Stomach (tissue), 4 donors: ENCODE measurements around the gene RAI1.

Experiments
- CTCF ChIP-seq, 7 experiments: fragments of 450-650 bp in 4 of 7; fragments of 200-600 bp in 3 of 7; sonication (generic) in 3 of 7; IDR thresholded peaks; one replicate each; pipeline ENCODE4 v1.5.1; 2016 to 2019; ENCODE audit warnings: antibody characterized with exemption in 7 of 7, control low read depth in 2 of 7, mild to moderate bottlenecking in 1 of 7
- EP300 ChIP-seq: sonication (generic); formaldehyde crosslinking; IDR thresholded peaks from one replicate; pipeline ENCODE4 v1.6.1; 2017; ENCODE audit warnings: antibody characterized with exemption
- POLR2A ChIP-seq, 4 donors: fragments of 450-650 bp; IDR thresholded peaks; one replicate each; pipeline ENCODE4 v1.6.1; 2016; ENCODE audit warnings: antibody characterized with exemption in 4 of 4, control low read depth in 2 of 4, mild to moderate bottlenecking in 1 of 4, moderate library complexity in 1 of 4

GRCh38 chr17:17817552-17817947 is 136.3 kb downstream of the RAI1 start:
- TF ChIP-seq CTCF (IDR thresholded peaks at IDR 0.05) (no peak), POLR2A (IDR thresholded peaks at IDR 0.05) (no peak), EP300 (no peak)
